Fibroblast of skin of right quadriceps (primary cell): ENCODE measurements around the gene TSEN15.

Experiments
- DNase-seq: peaks from one replicate; pipeline ENCODE4 v3.0.0-alpha.2; 2013

The TSEN15 gene

GRCh38 chr1:184051485-184052193 lies at the start of gene TSEN15:
TSEN15 (plus strand) TSS chr1:184051730; CDS start chr1:184051756, 26 bp downstream.
- DNase-seq = peak; percentile 88

DNA sequence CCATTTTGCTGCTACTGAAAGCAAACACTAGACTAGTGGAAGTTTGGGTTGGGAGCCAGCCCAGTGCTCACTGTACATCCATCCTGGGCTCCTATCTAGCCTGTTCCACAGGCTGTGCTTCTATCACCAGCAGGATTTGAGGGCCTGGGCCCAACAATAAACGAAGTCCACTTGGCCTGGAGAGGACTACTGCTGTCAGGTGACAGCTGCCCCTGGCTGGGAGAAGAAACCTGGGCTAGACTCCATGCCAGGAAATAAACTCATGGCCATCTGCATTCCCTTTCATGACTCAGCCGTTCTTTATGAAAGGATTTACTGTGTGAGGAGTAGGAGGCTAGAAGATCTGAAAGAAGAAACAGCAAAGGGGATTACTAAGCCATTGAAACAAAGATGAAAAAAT lies 49.5 kb upstream of the TSEN15 start:
- DNase-seq = peak; percentile 88

DNA sequence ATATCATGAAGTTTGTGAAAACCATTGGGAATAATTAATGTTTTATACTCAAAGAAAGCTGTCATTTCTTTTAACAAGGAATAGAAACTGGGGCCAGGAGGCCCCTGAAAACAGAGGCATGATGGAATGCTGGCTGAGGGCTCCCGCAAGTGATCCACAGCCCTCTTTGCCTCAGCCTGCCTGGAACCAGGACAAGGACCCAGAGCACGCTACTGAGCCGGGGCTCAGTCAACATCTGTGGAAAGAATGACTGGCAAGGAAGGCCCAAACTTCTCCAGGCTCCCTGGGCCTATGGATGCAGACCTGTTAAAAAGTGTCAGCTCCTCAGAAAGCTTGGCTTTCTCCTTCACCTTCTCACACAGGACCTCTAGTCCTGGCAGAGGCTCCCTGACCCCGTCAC lies 46.6 kb upstream of the TSEN15 start:
- no peak for DNase-seq

DNA sequence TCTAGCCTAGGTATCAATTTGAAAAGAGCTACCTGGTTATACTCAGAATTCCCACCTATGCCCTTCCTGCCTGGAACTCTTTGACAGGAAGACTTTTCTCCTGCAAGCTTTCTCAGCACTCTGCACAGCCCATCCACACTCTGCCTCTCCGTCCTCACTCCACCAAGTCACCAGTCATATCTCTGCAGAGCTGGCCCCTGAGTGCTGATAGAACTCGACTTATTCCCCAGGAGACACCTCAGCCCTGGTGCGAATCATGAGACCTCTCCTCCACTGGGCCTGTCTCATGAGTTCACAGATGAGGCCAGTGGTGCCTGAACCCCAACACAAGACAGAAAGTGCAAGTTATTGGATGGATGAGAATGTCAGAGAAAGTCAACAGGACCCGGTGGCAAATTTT lies 46.0 kb upstream of the TSEN15 start:
- DNase-seq = no peak

- DNase-seq = no peak
Observed at GRCh38 chr1:184010788-184011187, 40.7 kb upstream of the TSEN15 start.

GRCh38 chr1:184012187-184012586 lies 39.3 kb upstream of the TSEN15 start:
- no peak for DNase-seq

GRCh38 chr1:184014271-184014670 lies 37.3 kb upstream of the TSEN15 start:
- peak; percentile 35 for DNase-seq

GRCh38 chr1:184016169-184016568 lies 35.4 kb upstream of the TSEN15 start:
- DNase-seq = no peak

DNA sequence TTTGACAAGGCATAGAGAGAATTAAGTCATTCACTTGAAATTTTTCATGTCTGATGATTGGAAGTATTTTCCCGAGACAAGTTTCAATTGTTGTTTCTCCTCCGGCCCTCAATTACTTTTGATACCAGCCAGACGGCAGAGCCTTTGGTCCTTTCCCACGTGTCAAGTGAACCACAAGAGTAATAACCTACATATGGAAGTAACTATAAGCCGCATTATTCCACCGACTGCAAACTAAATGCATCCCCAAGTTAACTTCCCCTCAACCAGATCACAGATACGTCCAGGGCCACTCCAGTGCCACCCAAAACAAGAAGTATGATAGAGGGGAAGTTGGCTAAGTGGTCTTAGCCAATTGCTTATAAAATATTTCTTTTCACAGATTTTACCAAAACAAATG lies 34.2 kb upstream of the TSEN15 start:
- no peak for DNase-seq

GRCh38 chr1:184018622-184019021 lies 32.9 kb upstream of the TSEN15 start:
- DNase-seq = no peak

GRCh38 chr1:184019069-184019468 lies 32.5 kb upstream of the TSEN15 start:
- DNase-seq = no peak

DNA sequence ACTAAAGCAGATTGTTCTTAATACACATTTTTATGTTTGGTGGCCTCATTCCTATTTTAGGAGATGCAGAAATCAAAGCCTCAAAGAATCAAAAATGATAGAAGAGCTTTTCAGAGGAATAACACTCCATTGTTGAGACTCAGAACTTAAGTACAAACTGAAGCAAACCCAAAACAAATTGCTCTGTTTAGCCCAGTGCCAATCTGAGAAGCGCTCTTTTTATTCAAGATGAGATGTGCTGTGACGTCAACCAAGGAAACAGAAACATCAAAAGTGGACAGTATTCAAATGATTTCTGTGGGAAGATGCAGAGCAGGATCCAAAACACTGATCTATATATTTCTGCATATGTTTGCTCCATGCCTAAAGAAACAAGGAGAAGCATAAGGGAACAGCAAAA lies 32.0 kb upstream of the TSEN15 start:
- no peak for DNase-seq

DNA sequence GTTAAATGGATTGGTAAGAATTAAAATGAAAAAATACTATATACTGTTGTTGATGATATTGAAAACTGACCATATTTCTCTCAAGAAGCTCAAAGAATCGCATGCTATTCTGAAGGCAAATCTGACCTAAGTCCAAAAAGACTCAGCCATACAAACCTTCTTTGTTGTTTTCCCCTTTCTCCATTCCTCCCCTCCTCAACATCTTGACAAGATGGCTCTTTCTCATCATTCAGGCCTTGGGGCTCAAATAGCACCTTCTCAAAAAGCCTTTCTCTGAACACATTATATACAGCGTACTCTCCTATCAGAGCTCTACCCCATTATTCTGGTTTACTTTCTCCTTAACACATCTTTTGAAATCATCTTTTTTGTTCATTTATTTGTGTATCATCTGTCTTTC lies 31.2 kb upstream of the TSEN15 start:
- DNase-seq = no peak

DNA sequence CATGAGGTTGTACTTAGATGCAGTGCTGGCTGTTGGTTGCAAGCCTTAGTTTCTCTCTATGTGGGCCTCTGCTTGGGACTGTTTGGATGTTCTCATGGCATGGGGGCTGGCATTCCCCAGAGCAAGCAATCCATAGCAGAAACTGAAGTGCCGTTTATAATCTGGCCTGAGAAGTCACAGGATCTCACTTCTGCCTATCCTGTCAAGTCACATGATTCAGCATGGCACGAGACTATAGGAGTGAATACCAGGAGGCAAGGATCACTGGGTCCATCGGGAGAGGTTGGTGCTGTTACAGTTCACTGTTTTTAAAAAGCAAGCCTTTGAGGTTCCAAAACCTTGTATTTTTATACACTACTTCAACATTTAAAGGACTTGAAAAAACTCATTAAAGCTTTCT lies 30.7 kb upstream of the TSEN15 start:
- DNase-seq = no peak

- peak; percentile 20 for DNase-seq
Observed at GRCh38 chr1:184021728-184022127, 29.8 kb upstream of the TSEN15 start.

DNA sequence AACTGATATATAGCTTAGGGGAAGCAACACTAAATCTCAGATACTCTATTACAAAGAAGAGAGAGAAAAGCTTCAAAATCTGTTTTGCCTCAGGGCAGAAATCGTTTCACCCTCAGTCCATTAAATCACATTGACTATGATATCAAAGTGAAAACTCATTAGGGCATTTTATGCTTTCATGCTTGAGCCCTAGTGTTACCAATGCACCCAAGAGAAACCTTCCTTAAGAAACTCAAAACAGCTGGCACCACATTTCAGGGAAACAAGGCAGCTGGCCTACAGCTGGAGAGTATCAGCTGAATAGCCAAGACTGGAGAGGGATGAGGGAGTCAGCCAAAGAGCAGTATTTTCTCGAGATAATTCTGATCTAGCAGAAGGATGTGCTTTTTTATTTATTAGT lies 28.9 kb upstream of the TSEN15 start:
- no peak for DNase-seq

- DNase-seq = no peak
Observed at GRCh38 chr1:184023171-184023570, 28.4 kb upstream of the TSEN15 start.

DNA sequence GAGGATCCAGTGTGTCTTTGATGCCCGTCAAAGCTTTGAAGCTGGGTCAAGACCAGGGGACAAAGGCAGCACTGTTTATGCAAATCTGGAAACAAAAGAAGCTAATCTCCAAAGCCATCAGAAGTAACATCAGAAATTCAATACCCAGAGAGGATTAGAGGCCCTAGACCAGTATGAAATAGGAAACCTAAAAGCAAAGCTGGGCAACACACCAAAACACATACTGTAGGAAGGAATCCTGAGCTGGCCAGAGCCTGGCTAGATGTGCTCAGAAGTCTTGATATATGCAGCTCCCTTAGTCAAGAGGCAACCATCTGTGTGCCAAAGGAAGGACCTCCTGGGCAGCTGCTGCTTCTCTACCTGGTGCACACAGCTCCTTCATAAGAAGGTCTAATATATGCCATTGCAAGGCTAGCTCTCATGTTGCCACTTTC lies 26.3 kb upstream of the TSEN15 start:
- DNase-seq = peak; percentile 86

DNA sequence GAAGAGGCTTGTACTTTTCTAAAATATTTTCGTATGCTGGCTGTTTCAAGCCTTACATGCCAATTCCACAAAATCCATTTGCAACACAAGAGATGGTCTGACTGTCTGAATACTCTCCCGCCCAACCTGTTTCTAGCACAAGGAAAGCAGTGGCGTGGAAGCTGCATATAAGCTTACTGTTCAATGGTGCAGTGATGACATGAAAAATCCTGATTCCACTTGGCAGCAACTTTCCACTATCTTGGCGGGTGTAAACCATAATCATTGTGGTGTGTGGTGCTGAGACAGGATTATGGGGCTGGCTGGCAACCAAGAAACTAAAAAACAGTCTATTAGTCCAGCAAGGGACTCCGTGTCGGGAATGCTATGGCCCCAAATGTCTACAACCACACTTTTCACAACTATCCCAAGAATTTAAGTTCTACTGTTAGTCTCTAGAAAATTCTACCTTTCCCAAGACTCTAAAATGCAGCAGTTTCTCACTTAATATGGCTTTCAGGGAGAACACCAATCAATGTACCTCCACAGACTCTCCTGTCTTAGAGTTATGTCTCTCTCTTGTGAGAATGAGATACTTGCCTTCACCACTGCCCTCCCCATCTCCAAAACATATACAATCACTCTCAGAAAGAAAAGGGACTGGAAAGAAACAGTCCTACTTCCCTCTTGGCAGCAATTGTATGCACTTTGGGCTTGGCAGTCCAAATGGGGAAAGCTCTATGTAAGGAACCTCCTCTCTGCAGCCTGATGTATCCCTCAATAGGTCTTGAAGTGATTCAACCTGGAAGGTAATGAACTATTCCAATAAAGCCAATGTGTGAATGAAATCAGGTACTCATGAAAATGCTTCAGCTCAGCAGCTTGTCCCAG lies 23.5 kb upstream of the TSEN15 start:
- peak; percentile 63 for DNase-seq

- DNase-seq = no peak
Observed at GRCh38 chr1:184028854-184029623, 22.5 kb upstream of the TSEN15 start.

GRCh38 chr1:184030433-184031091 lies 21.0 kb upstream of the TSEN15 start:
- DNase-seq = no peak

DNA sequence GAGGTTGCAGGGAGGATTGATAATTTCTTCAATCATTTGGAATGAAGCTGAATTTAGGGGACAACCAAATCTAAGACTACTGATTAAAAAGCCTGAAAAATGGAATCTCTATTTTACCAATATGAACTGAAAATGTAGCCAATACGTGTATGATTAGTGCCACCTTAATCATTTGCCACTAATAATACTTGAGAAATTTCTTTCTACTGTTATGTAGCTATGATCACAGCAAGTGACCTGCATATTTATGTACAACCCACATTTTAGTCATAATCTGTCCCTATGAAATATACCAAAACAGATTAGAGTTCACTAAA lies 20.5 kb upstream of the TSEN15 start:
- DNase-seq = no peak
